Measurements from ENCODE around the gene SCARB1. TPM values are rescaled to one million over a fixed set of nuclear protein-coding genes. Genes with fewer than 3 reads are reported as not detected.

The SCARB1 gene
- total and polyA plus RNA-seq, 2 of the 13 experiments (the other 11 are each of a cell fraction or from before 2014, with no cell fraction given) = 63.4 to 160 TPM

- TF ChIP-seq ZMAT3 (CRISPR knock-in tag; conservative IDR thresholded peaks at IDR 0.05) = no peak
- TF ChIP-seq ETS1 (CRISPR knock-in tag; IDR thresholded peaks at IDR 0.05) = no peak
- no peak for TF ChIP-seq HOXA5 (CRISPR knock-in tag; IDR thresholded peaks at IDR 0.05)
- TF ChIP-seq ZNF883 (CRISPR knock-in tag; IDR thresholded peaks at IDR 0.05; ENCODE audit: not compliant biosample characterization) = no peak
- no peak for TF ChIP-seq CREBL2 (CRISPR knock-in tag; IDR thresholded peaks at IDR 0.05; ENCODE audit: borderline replicate concordance)
- TF ChIP-seq CEBPB (IDR thresholded peaks at IDR 0.05; ENCODE audit: borderline replicate concordance, low read depth, low read length) = peak; percentile 53; the same call in 1 of the 2 replicates
- TF ChIP-seq ZNF138 (CRISPR knock-in tag; IDR thresholded peaks at IDR 0.05; ENCODE audit: low read depth) = no peak
- peak; percentile 60 for TF ChIP-seq RXRA (CRISPR knock-in tag; IDR thresholded peaks at IDR 0.05)
- peak; percentile 88 for TF ChIP-seq ZNF687 (CRISPR knock-in tag; IDR thresholded peaks at IDR 0.05)
- TF ChIP-seq ZNF703 (CRISPR knock-in tag; IDR thresholded peaks at IDR 0.05; ENCODE audit: borderline replicate concordance) = no peak
- no peak for TF ChIP-seq ZNF773 (CRISPR knock-in tag; IDR thresholded peaks at IDR 0.05; ENCODE audit: borderline replicate concordance)
- TF ChIP-seq RBM22 (optimal IDR thresholded peaks at IDR 0.05; ENCODE audit: low read length) = no peak
- no peak for TF ChIP-seq KMT2A (CRISPR knock-in tag; IDR thresholded peaks at IDR 0.05)
- TF ChIP-seq NFIC (IDR thresholded peaks at IDR 0.05; ENCODE audit: low read length) = no peak
- TF ChIP-seq ZNF318 (CRISPR knock-in tag; IDR thresholded peaks at IDR 0.05) = no peak
- no peak for TF ChIP-seq ATRX (CRISPR knock-in tag; IDR thresholded peaks at IDR 0.05; ENCODE audit: borderline replicate concordance)
- no peak for TF ChIP-seq ZNF724P (CRISPR knock-in tag; IDR thresholded peaks at IDR 0.05; ENCODE audit: borderline replicate concordance)
These were observed 17.5 kb upstream of the SCARB1 start (continued) for GRCh38 chr12:124881123-124881522.
